ENCODE measurements around the gene VEZT.
A peak's percentile ranks its signal among the peaks of the same experiment; 100 is the strongest.
"Not testable (repeated sequence)": the region's sequence is repeated elsewhere in the genome, so short reads cannot be mapped to it uniquely, and the experiment has no call there.

The VEZT gene, protein sequence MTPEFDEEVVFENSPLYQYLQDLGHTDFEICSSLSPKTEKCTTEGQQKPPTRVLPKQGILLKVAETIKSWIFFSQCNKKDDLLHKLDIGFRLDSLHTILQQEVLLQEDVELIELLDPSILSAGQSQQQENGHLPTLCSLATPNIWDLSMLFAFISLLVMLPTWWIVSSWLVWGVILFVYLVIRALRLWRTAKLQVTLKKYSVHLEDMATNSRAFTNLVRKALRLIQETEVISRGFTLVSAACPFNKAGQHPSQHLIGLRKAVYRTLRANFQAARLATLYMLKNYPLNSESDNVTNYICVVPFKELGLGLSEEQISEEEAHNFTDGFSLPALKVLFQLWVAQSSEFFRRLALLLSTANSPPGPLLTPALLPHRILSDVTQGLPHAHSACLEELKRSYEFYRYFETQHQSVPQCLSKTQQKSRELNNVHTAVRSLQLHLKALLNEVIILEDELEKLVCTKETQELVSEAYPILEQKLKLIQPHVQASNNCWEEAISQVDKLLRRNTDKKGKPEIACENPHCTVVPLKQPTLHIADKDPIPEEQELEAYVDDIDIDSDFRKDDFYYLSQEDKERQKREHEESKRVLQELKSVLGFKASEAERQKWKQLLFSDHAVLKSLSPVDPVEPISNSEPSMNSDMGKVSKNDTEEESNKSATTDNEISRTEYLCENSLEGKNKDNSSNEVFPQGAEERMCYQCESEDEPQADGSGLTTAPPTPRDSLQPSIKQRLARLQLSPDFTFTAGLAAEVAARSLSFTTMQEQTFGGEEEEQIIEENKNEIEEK

DNA sequence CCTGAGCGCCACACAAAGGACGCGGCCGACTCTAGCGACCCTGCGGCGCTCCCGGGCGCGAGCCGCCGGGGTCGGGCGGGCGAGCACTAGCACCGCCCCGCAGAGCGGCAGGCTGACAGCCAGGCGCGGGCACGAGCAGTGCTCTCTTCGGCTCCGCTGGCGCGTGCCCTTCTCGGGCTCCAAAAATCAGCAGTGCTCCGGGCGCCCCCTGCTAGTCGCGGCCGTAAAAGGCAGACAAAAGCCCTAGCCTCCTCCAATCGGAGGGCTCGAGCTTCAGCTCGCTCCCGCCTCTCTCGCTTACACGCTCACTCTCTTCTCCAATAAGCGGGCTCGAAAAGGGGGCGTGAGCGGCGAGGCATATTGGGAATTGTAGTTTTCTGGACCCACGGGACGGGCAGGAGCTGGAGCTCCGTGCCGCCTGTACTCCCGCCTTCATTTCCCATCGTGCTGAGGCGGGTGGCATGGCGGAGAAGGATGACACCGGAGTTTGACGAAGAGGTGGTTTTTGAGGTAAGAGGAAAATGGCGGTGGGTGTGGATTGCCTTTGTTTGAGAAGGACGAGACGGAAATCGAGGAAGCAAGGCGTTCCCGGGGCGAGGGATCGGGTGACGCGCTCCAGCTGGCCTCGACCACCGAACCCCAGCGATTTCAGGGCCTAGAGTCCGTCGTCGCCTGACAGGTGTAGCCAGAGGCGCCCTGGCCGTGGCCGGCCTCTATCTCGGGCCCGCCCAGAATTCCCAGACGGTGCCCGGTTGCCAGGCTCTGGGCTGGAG, at the start of gene VEZT, which contains the start of gene FGD6:
VEZT (plus strand) TSS at position 431 of the 773 bp plus-strand sequence; CDS start at position 475, 44 bp downstream.
FGD6 (minus strand) TSS at position 91 of the 773 bp plus-strand sequence. CDS start 227 bp downstream, outside the sequence.
- peak; percentile 99 for DNase-seq

DNA sequence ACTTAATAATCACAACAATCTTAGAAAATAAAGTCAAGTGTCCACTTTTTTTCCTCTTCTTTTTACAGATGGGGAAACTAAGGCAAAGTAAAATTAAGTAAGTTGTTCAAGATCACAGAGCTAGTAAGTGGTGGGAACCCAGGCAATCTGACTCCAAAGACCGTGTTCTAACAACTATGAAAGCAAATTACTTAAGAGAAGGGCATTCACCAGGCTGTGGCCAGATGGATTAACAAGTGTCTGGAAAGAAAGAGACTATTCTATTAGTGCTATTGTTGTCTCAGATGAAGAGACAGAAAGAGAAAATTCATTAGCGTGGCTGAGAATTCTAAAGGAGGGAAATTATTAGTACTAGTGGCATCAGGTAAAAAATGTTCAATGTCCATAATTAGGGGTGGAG, 48.9 kb upstream of the VEZT start:
- DNase-seq, result no peak

DNA sequence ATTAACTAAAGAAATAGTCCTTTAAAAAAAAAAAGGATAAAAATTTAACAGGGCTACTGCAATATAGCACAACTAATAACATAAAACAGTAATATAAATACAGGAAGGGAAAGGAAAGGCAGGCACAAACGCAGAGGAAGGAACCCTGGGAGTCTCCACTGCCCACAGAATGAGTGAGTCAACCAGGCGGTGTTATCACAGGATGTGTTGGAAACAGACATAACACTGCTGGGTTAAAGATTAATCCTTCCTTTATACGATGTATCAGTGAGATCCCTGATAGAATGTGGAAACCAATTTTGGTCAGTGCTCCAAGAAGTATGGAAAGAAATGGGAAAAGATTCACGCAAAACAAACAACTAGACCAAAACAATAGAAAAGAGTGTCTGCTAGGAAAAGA, 48.2 kb upstream of the VEZT start:
- DNase-seq, result no peak

DNA sequence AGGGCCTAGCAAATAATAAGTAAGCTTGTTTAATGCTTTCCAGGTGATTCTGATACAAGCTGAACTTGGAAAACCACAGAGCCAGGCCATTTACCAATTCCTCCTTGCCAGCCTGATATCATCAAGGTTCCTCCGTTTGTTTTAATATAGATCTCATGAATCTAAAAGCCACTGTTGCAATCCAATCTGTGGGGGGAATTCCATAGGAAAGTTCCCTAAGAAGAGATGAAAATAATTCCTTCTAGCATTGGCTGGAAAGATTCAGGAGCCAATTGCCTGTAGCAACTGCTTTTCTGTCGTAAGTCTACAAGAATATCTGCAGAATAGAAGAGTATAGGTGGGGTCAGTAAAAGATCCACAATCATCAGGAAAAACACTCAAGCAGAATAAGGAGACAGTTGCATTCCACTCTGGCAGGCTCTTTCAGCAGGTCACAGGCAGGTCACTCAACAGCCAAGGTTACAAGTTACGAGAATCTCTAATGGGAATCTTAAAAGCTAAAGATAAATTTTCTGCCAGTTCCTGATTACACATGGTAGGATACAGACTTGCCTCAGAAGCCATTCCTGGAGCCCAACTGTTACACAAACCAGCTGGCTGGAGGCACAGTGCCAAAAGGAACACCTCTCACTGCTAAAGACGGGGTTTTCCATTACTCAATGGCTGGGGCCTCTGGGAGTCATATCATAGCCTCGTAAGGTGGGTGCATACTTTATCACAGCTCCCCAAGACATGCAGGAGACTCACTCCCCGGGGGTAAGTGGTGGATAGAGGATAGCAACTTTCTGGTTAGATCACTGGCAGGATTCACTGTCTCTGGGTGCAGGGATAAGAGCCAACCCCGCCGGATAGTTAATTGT, 44.0 kb upstream of the VEZT start:
- DNase-seq, result no peak

DNA sequence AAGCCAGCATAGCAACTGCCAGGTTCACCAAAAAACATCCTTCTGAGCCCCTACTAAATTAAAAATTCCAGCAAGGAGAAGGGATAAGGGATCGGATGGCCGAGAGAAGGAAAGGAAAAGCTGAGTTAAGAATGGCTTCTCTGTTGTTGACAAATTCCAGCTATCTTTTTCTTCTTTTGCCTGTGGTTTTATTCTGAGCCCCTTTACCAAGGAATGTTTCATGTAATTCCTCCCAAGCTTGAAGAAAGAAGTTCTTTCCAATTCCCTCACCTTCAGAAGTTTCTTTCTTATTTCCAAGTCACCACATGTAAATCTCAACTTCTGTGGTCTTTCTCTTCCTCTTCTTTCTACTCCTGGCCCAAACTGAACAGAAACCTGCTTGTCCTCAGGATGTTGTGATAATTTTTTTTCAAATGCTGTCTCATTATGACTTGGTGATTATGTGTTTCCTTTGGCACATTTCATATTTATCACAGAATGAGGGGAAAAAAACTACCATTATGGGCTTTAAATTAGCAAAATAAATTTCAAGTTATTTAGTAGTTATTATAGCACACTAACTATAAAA, 40.3 kb upstream of the VEZT start:
- DNase-seq, result no peak

DNA sequence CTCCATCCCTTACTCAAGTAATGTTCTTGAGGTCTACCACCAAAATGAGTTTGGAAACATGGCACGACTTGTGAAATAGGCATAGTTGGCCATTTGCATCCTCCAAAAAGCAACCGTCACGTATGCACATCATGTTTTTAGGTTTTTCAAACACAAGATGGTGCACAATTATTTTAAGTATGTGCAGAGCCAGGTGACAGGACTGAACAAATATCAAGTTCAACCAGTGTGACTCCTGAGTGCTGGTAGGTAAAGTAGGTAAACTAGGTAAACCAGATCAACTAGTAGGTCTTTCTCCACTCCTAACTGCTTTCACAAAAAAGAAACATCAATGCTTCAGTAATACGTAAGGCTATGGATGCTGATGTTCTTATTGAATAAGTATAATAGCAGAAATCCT, 39.5 kb upstream of the VEZT start:
- no peak for DNase-seq

DNA sequence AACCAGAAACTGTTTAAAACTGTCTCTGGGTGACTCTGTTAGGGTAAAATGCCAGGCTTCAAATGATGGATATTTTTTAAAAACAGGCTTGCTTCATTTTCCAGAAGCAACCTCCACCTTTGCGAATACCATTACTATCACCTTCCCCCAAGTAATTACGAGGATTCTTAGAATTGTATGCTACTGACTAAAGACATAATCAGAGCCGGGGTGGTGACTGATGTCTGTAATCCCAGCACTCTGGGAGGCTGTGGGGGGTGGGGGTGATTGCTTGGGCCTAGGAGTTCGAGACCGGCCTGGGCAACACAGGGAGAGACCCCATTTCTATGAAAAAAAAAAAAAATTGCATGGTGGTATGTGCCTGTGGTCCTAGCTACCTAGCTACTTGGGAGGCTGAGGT, 38.6 kb upstream of the VEZT start:
- no peak for DNase-seq

DNA sequence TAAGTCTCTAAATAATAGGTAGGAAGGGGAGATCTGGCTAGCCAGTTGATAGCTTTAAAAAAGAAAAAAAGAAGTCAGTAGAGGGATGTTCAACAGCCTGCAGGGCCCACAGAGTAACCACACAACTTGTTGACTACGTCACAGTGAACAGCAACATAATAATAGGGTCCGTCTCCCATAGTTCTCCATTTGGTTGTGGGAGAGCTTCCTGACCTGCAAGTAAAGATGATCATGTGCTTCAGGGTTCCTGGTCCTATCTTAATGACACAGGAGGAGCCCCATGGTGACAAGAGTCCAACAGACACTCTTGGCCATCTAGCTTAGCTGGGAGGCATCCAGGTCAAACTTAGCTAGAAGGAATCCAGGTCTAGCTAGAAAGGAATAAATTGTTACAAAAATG, 36.5 kb upstream of the VEZT start:
- no peak for DNase-seq

DNA sequence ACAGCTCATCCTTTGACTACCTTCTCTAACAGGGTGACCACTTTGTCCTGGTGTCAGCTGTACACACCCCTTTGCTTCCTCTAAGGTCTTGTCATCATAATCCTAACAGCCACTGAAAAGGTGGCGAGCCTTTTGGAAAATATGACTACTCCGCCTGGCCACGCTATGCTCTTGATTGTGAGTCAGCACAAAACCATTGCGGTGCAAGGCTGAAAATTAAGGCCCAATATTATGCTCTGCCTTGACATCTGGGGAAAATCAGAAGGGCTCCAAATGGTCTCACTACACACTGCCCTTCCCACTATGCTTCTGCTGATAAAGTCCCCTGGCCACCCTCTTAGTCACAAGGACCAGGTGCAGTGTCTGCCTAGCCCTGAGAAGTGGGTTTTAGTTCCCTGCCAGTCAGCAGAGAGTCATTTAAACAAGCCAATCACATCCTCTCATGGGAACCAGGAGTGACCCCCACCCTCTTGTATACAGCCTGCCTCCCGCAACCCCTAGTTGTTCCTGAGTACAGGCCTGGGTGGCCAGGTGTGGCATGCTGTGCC, 34.7 kb upstream of the VEZT start:
- no peak for DNase-seq

DNA sequence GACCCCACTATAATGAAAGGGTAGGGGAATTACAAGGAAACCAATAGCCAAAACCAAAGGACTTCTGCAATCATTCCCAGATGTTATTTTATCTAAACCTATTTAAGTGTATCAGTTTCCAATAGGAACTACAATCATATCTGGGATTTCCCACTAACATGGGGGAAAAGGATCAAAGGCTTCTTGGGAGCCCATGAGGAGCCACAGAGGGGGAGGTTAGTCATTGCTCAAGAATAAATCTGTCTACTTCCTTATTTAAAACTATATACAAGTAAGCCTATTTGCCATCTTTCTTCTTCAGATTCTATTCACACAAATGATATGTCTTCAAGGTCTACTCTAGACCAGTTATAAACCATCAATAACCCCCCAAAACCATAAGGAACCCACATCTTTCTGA, 33.5 kb upstream of the VEZT start:
- no peak for DNase-seq

DNA sequence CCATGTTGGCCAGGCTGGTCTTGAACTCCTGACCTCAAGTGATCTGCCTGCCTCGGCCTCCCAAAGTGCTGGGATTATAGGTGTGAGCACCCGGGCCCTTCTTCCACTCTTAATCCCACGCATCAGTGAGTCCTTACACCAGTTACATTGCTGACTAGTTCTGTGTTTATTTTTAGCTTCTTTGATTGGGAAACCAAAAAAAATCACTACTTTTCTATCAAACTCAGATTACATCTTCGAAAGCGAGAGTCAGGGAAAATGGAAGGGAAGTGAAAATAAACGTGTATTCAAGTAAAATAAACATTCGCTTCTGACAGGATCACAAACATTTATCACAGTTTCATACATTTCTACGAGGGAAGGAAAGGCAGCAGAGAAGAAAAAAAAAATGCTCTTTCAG, 32.5 kb upstream of the VEZT start:
- no peak for DNase-seq

DNA sequence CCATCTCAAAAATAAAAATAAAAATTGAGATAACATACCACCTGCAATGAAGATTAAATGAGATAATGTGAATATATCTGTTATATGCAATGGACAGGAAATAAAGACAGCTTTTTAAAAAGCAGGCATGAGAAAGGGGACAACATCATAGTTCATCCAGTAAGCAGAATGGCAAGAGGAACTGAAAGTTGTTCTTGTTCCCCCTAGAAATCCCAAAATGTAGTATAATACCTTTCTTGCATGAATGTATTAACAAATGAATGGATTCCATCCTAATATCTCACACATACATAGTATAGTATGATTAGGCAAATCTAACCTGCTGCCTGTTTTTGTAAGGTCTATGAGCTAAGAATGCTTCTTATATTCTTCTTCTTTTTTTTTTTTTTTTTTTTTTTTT, 31.8 kb upstream of the VEZT start:
- no peak for DNase-seq

DNA sequence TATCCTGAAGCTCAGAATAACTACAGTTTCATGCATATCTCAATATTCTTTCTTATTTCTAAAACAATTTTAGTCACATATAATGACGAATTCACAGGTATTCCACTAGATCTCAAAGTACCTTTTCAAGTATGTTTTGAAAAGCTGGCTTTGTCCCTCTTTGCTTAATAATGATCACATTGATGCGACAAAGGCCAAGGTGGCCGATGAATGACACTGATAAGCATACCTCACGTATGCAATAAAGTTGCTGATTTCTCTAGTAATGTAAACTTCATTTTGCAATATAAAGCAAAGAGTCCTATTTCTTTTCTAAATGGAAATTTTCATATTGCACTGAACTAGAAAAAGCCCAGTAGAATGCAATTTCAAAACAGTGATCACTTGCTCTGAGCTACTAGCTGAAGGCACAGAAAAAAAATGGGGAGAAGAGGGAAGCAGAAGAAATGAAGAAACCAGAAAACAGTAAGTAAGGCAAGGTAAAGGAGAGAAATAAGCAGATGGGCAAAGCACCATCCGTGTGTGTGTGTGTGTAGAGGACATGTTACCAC, 29.7 kb upstream of the VEZT start:
- no peak for DNase-seq

DNA sequence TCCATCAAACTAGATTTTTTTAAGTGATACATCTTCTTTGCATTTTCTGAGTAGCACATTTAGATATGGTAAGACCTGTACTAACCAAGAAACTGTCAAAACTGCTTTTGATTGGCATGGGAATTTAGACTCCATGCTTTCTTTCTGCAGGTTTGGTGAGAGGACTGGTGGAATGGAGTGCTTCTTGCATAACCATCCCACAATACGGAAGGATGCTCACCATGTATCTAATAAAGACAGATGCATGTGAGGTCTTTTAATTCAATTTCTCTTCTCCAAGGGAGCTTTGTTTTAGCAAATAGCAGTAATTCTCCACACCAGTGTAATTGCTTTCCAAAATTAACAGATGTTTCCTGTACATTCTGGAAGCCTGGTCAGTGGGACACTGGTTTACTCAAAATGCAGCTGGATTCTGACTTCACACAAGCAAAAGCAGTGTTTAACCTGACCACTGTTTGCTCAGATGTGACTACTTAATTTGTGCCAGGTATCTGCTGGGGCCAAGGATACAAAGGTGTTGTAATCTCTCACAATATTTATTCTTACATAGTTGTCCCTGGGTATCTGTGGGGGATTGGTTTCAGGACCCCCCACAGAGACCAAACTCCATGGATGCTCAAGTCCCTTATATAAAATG, 26.4 kb upstream of the VEZT start:
- no peak for DNase-seq

DNA sequence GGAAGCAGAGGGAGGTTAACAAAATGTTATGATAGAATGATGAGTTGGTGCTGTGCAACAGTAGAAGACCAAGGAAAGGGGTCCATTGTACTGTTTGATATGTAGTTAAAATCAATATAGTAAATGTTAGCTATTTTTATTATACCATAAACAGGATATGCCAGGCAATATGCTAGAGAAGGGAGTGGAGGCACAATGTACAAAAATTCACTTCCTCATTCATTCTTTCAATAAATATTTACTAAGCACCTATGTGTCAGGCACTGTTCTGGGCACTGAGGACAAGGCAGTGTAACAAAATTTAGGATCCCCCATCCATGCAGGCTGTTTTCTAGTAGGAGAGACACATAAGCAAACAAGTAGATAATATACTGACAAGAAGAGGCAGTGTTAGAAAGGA, 25.3 kb upstream of the VEZT start:
- no peak for DNase-seq

DNA sequence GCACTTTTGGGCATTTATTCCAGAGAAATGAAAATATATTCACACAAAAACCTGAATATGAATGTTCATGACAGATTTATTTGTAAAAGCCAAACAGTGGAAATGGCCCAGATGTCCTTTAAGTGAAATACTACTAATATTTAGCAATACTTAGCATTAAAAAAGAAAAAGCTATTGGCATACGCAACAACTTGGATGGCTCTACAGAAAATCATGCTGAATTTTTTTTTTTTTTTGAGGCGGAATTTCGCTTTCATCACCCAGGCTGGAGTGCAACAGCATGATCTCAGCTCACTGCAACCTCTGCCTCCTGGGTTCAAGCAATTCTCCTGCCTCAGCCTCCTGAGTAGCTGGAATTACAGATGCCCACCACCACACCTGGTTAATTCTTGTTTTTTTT, 24.5 kb upstream of the VEZT start:
- no peak for DNase-seq

DNA sequence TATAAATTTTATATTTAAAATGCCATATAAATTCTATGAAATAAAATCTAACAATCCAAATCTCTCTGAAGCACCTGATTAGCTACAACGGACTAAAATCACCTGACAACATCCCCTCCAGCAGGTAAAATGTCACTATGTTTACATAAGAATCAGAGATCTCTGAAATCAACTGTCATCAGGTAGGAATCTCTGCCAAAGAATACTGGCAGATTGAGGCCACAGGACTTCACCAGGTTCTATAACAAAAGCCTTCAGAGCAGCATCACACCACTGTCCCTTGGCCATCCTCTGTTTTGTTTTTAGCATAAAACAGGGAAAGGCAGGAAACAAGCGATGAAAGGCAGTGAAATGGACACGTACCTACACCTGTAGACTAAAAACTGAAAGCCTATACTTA, 22.5 kb upstream of the VEZT start:
- no peak for DNase-seq

DNA sequence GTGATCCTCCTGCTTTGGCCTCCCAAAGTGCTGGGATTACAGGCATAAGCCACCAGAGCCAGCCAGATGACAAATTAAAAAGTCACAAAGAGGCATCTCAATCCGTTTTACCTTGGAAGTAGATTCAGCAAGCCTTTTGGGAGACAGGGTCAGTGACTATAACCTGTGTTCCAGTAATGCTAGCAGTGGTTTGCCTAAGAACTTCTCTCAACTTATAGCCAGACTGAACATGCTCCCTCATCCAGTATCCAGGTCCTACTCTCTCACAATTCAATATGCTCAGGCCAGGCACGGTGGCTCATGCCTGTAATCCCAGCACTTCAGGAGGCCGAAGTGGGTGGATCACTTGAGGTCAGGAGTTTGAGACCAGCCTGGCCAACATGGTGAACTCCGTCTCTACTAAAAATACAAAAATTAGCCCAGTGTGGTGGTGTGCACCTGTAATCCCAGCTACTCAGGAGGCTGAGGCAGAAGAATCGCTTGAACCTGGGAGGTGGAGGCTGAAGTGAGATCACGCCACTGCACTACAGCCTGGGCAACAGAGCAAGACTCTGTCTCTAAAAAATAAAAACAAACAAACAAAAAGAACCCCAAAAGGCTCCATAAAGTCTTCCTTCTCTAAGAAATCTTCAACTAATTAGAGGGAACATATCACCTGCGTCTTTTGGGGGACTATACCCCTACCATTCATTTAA, 20.6 kb upstream of the VEZT start:
- not testable (repeated sequence) for DNase-seq

DNA sequence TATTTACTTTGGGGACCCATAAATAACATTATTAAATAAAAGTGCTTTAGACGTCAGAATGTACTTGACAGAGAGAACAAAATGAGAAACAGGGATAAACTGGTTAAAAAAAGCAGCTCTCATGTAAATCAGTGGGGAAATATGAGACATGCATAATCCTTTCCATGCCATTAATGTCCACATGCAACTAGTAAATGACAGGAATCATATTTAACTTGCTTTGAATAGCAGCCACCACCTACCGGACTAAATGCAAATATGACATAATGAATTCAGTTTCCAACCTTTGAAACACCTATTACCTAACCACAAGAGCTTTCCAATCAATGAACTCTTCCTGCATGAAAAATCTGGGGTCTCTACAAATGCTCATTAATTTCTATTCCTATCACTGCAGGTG, 20.0 kb upstream of the VEZT start:
- no peak for DNase-seq

DNA sequence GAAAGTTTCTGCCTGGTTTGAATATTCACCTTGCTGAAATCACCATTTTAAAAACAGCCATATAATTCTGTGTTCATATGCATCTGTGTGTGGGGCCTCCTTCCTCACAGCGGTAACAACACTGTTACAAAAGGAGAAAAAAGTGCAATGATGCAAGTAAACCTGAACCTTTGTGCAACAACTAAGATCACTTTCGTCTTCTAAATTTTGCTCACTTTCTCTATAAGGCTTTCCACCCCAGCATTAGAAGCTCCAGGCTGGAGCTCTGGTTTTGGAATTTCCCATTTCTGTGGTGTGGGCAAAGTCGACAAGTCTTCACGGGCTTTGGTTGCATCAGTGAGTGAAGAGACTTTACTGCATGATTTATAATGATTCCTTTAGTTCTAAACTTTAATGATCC, 18.7 kb upstream of the VEZT start:
- no peak for DNase-seq
